HG02610 (cell line): ENCODE results near the gene TAAR6.
"Not testable (repeated sequence)": the region's sequence is repeated elsewhere in the genome, so short reads cannot be mapped to it uniquely, and the experiment has no call there.

ENCODE experiments used
- ATAC-seq: cut with Tn5 transposase; IDR thresholded peaks from one replicate; pipeline ENCODE4 v1.9.1; 2021; ENCODE audit warnings: mild to moderate bottlenecking, moderate library complexity; ENCODE audit not compliant: unreplicated experiment

TAAR6 gene

GRCh38 chr6:132570221-132570777, at the start of gene TAAR6:
TAAR6 (plus strand) TSS chr6:132570322; CDS start chr6:132570322, 0 bp downstream.
- no peak for ATAC-seq

DNA sequence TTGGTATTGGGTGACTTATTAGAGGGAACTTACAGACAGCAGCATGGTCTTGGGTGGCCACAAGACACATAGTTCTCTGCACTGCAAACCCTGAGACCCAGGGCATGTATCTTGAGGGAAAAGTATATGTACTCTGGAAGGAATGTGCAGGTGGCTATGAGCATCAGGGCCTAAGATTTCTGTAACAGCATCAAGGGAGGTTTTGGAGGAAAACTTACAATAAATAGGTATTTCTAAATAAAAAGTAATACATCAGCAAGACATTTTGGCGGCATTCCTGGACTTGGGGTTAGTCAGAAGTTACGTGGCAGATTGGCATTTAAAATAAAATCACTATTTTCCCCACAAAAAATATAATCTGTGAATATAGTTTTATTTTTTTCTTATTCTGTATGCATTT, 49.2 kb upstream of the TAAR6 start:
- no peak for ATAC-seq

DNA sequence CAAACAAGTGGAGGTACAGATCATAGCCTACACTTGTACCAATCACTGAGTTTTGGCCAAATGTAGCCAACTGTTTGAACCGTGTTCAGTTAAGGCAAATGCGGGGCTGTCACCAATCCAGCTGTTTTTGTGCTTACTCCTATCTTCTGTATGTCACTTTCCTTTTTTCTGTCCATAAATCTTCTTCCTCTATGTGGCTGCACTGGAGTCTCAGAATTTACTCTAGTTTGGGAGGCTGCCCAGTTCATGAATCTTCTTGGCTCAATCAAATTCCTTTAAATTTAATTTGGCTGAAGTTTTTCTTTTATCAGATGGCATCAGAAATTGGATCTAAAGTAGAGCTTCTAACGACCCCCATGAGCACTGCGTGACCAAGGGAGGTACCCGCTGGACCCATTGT, 45.5 kb upstream of the TAAR6 start:
- ATAC-seq = no peak

- ATAC-seq = no peak
These were observed 44.3 kb upstream of the TAAR6 start for GRCh38 chr6:132525866-132526265.

GRCh38 chr6:132526461-132526860, 43.7 kb upstream of the TAAR6 start:
- ATAC-seq = no peak

DNA sequence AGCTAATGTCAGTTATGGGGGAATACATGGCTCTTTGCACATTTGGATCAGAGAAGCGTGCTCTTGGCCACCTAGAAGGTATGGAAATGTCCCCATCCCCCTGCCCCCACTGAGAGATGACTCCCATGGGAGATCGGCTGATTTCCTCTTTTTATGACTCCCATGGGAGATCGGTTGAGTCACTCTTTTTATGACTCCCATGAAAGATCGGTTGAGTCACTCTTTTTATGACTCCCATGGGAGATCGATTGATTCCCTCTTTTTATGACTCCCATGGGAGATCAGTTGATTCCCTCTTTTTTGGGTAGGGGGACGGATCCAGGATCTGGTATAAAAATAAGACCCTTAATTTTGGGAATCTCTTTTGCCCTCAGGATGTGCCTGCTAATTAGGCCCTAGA, 42.3 kb upstream of the TAAR6 start:
- no peak for ATAC-seq

DNA sequence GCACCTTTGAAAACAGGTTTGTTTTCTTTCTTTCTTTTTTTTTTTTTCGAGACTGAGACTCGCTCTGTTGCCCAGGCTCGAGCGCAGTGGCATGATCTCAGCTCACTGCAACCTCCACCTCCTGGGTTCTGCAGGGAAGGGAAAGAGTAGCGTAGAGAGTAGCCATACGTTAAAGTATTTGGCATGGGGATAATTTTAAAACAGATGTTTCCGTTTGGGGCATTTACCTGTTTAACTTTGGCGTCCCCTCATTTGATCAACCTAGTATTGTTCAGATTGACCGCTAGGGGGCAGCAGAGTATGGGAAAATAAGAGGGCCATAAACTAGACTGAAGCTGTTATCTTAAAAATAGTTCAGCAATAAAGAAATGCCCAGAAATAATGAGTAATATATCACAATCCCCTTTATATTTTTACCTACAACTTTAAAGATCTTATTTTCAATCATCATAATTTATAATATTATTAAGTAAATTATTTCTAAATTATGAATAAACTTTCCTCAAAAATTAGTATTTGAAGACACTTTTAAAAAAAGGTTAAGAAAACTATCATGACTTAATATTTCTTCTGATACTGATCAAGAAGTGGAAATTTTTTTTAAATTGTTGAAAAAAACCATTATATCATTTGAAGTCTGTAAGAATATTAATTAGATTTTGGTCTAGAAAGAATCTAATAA, 39.7 kb upstream of the TAAR6 start:
- peak; percentile 76 for ATAC-seq

DNA sequence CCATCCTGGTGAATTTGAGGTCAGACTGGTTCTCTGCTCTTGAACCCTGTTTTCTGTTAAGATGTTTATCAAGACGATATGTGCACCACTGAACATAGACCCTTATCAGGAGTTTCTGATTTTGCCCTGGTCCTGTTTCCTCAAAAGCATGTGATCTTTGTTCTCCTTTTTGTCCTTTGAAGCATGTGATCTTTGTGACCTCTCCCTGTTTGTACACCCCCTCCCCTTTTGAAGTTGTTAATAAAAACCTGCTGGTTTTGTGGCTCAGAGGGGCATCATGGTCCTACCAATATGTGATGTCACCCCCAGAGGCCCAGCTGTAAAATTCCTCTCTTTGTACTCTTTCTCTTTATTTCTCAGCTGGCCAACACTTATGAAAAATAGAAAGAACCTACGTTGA, 35.6 kb upstream of the TAAR6 start:
- ATAC-seq = not testable (repeated sequence)

- ATAC-seq = no peak
These were observed 33.0 kb upstream of the TAAR6 start for GRCh38 chr6:132537145-132537544.

DNA sequence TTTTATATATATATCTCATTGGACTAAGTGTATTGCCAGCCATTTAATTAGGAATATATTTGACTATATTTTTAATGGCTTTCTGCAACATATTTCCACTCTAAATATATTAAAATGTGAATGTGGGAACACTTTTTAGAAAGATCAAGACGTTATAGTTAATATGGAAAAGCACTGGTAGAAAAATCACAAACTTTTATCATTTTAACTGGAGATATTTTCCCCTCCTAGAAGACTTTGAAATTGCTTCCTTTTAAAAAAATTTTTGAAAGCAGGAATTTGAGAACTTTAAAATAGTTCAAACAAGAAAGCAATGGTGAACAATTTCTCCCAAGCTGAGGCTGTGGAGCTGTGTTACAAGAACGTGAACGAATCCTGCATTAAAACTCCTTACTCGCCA, 32.1 kb upstream of the TAAR6 start, which contains the start of gene TAAR9:
TSS of gene TAAR9 (plus strand) at position 301 of the 400 bp plus-strand sequence. CDS start at position 314, 13 bp downstream.
- no peak for ATAC-seq

- no peak for ATAC-seq
These were observed 25.3 kb upstream of the TAAR6 start for GRCh38 chr6:132544826-132545225.

- no peak for ATAC-seq
These were observed 21.2 kb upstream of the TAAR6 start for GRCh38 chr6:132548746-132549463.

DNA sequence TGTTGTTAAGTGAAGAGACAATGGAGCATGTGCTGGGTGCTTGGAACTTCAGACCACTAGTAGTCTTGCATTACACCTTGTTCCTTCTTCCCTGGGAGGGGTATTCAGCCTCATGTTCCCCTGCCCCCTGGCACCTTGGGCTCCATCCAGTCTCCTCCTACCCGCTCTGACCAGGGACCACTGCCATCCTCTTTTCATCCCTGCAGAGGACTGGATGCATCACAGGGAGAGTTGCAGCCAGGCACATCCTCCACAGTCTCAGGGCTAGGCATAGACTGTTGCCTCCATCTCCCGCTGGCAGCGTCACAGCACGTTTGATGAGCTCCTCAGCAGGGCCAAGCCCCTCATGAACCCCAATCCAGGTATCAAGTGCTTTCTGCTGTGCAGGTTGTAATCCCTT, 18.9 kb upstream of the TAAR6 start:
- no peak for ATAC-seq

GRCh38 chr6:132552372-132552771, 17.8 kb upstream of the TAAR6 start, which contains the start of gene TAAR8:
TAAR8 (plus strand) TSS chr6:132552672; CDS start chr6:132552693, 21 bp downstream.
- ATAC-seq = no peak

DNA sequence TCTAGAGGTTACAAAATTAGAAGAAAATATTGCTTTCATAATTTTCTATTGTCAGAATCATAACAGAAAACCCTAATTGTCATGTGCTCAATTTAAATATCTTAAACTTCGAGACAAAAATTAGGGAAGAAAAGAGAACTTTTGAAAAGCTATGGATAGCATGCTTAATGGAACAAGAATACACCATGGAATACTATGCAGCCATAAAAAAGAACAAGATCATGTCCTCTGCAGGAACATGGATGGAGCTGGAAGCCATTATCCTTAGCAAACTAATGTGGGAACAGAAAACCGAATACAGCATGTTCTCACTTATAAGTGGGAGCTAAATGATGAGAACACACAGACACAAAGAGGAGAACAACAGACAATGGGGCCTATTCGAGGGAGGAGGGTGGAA, 10.0 kb upstream of the TAAR6 start:
- ATAC-seq = not testable (repeated sequence)

DNA sequence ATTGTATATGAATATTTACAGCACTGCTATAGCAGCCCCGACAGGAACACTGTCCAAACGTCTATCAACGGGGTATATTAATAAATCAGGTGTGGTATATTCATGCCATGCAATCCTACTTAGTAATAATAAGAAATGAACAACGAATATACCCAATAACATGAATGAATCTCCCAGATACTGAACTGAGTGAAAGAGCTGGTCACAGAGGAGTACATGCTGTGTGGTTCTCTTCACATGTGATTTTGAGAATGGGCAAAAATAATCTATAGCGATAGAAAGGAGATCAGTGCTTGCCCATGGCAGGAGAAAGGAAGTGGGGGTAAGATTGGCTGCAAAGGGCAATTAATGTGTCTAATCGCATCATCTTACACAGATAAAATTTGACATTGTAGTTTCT, 3.7 kb upstream of the TAAR6 start:
- ATAC-seq = no peak

GRCh38 chr6:132567566-132567965, 2.6 kb upstream of the TAAR6 start:
- ATAC-seq = no peak

DNA sequence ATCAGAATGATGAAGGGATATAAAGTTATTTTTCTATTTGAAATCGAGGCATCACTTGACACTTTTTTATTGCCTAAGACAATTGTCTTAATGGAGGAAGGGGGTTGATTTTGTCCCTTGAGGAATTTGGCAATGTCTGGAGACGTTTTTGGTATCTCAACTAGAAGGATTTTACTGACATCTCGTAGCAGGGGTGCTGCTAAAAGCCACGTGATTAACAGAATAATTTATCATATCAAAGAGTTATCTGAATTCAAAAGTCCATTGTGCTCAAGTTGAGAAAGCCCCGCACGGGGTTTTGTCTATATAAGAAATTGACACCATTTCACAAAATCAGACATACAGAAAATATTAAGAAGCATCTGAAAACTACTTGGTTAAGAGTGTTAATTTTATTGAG, 1.5 kb upstream of the TAAR6 start:
- ATAC-seq = no peak

DNA sequence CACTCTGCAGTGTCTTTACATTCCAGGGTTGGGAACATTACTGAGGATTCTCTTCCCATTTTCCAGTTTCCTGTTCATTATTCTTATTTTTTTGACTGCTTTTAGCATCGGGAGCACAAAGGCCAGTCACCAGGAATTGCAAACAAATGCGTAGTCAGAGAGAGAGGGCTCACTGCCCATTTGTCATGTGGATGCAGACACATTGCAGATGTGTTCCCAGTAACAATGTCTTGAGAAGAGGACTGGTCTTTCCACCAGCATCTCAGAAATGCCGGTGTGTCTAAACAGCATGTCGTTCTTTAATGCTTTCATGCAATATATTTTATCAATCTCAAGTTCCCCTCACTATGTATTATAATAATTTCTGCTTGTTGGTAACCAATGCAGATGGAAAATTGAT, 952 bp upstream of the TAAR6 start:
- no peak for ATAC-seq

- ATAC-seq = no peak
These were observed 1.7 kb downstream of the TAAR6 start for GRCh38 chr6:132571774-132572173.

GRCh38 chr6:132584698-132585097, 14.6 kb downstream of the TAAR6 start:
- ATAC-seq = no peak

GRCh38 chr6:132587424-132587823, 17.3 kb downstream of the TAAR6 start:
- no peak for ATAC-seq
